ENCODE measurements around the gene EIF4E2.

EIF4E2 gene

GRCh38 chr2:232506709-232507108 is 43.8 kb upstream of the EIF4E2 start:
- Histone ChIP-seq H3K79me2 (ENCODE audit: low read length) (no peaks in the 10 kb centered on the region), H3K9me3 (ENCODE audit: insufficient read depth, low read length) (no peaks in the 10 kb centered on the region), H2AFZ (ENCODE audit: low read depth, low read length) (no peak overlapping the region), H3K4me2 (ENCODE audit: low read length) (no peak overlapping the region), H3K27me3 (ENCODE audit: low read depth, low read length) (no peaks in the 10 kb centered on the region), H3K9ac (ENCODE audit: low read length) (no peak overlapping the region), H3K4me3 (ENCODE audit: low read length) (no peak overlapping the region), H3K36me3 (replicated peaks; ENCODE audit: low read depth, low read length) (no peaks in the 10 kb centered on the region), H3K4me1 (ENCODE audit: low read length) (no peaks in the 10 kb centered on the region), H3K27ac (ENCODE audit: low read length) (no peak overlapping the region), H4K20me1 (ENCODE audit: insufficient read depth, low read length) (no peaks in the 10 kb centered on the region)
- TF ChIP-seq CTCF (IDR thresholded peaks at IDR 0.05; ENCODE audit: low read depth, low read length), result no peak
- no peak for TF ChIP-seq EZH2phosphoT487 (IDR thresholded peaks at IDR 0.05; ENCODE audit: low read depth)

- no peaks in the 10 kb centered on the region for H3K79me2 ChIP-seq (ENCODE audit: low read length)
- H3K4me2 ChIP-seq (ENCODE audit: low read length), result no peak overlapping the region
- H2AFZ ChIP-seq (ENCODE audit: low read depth, low read length), result no peak overlapping the region
- H3K9me3 ChIP-seq (ENCODE audit: insufficient read depth, low read length), result no peaks in the 10 kb centered on the region
- H3K27ac ChIP-seq (ENCODE audit: low read length), result no peak overlapping the region
- H3K4me3 ChIP-seq (ENCODE audit: low read length), result no peak overlapping the region
- TF ChIP-seq EZH2phosphoT487 (IDR thresholded peaks at IDR 0.05; ENCODE audit: low read depth), result no peak
- no peak for TF ChIP-seq CTCF (IDR thresholded peaks at IDR 0.05; ENCODE audit: low read depth, low read length)
- no peaks in the 10 kb centered on the region for H3K36me3 ChIP-seq (replicated peaks; ENCODE audit: low read depth, low read length)
- H3K9ac ChIP-seq (ENCODE audit: low read length), result no peak overlapping the region
- no peaks in the 10 kb centered on the region for H3K27me3 ChIP-seq (ENCODE audit: low read depth, low read length)
- no peaks in the 10 kb centered on the region for H3K4me1 ChIP-seq (ENCODE audit: low read length)
- H4K20me1 ChIP-seq (ENCODE audit: insufficient read depth, low read length), result no peaks in the 10 kb centered on the region
Measured at GRCh38 chr2:232508251-232508650, 42.2 kb upstream of the EIF4E2 start.

GRCh38 chr2:232511336-232511890 is 39.1 kb upstream of the EIF4E2 start:
- H3K79me2 ChIP-seq (ENCODE audit: low read length), result no peaks in the 10 kb centered on the region
- H3K27ac ChIP-seq (ENCODE audit: low read length), result no peak overlapping the region
- H3K36me3 ChIP-seq (replicated peaks; ENCODE audit: low read depth, low read length), result no peaks in the 10 kb centered on the region
- no peaks in the 10 kb centered on the region for H4K20me1 ChIP-seq (ENCODE audit: insufficient read depth, low read length)
- H3K4me1 ChIP-seq (ENCODE audit: low read length), result no peaks in the 10 kb centered on the region
- H3K4me2 ChIP-seq (ENCODE audit: low read length), result no peak overlapping the region
- no peak overlapping the region for H2AFZ ChIP-seq (ENCODE audit: low read depth, low read length)
- H3K27me3 ChIP-seq (ENCODE audit: low read depth, low read length), result no peaks in the 10 kb centered on the region
- H3K4me3 ChIP-seq (ENCODE audit: low read length), result no peak overlapping the region
- H3K9me3 ChIP-seq (ENCODE audit: insufficient read depth, low read length), result no peaks in the 10 kb centered on the region
- TF ChIP-seq EZH2phosphoT487 (IDR thresholded peaks at IDR 0.05; ENCODE audit: low read depth), result no peak
- no peak for TF ChIP-seq CTCF (IDR thresholded peaks at IDR 0.05; ENCODE audit: low read depth, low read length)
- no peak overlapping the region for H3K9ac ChIP-seq (ENCODE audit: low read length)

- TF ChIP-seq EZH2phosphoT487 (IDR thresholded peaks at IDR 0.05; ENCODE audit: low read depth), result no peak
- TF ChIP-seq CTCF (IDR thresholded peaks at IDR 0.05; ENCODE audit: low read depth, low read length), result no peak
- no peaks in the 10 kb centered on the region for H3K9me3 ChIP-seq (ENCODE audit: insufficient read depth, low read length)
- H3K27ac ChIP-seq (ENCODE audit: low read length), result no peak overlapping the region
- no peaks in the 10 kb centered on the region for H3K4me1 ChIP-seq (ENCODE audit: low read length)
- H3K9ac ChIP-seq (ENCODE audit: low read length), result no peak overlapping the region
- H3K79me2 ChIP-seq (ENCODE audit: low read length), result no peaks in the 10 kb centered on the region
- no peak overlapping the region for H2AFZ ChIP-seq (ENCODE audit: low read depth, low read length)
- H4K20me1 ChIP-seq (ENCODE audit: insufficient read depth, low read length), result no peaks in the 10 kb centered on the region
- H3K36me3 ChIP-seq (replicated peaks; ENCODE audit: low read depth, low read length), result no peaks in the 10 kb centered on the region
- H3K27me3 ChIP-seq (ENCODE audit: low read depth, low read length), result no peaks in the 10 kb centered on the region
- H3K4me3 ChIP-seq (ENCODE audit: low read length), result no peak overlapping the region
- H3K4me2 ChIP-seq (ENCODE audit: low read length), result no peak overlapping the region
Measured at GRCh38 chr2:232512602-232513001, 37.9 kb upstream of the EIF4E2 start.

Measured in OCI-LY3 (cell line).